ENCODE measurements around the gene PPARG. TPM values are rescaled to one million over a fixed set of nuclear protein-coding genes. Genes with fewer than 3 reads are reported as not detected.
A peak's percentile ranks its signal among the peaks of the same experiment; 100 is the strongest.
"Not testable (repeated sequence)": the region's sequence is repeated elsewhere in the genome, so short reads cannot be mapped to it uniquely, and the experiment has no call there.

The PPARG gene
- total and polyA plus RNA-seq, 9 donors: 2.0 to 7.5 (median 3.5) TPM

DNA sequence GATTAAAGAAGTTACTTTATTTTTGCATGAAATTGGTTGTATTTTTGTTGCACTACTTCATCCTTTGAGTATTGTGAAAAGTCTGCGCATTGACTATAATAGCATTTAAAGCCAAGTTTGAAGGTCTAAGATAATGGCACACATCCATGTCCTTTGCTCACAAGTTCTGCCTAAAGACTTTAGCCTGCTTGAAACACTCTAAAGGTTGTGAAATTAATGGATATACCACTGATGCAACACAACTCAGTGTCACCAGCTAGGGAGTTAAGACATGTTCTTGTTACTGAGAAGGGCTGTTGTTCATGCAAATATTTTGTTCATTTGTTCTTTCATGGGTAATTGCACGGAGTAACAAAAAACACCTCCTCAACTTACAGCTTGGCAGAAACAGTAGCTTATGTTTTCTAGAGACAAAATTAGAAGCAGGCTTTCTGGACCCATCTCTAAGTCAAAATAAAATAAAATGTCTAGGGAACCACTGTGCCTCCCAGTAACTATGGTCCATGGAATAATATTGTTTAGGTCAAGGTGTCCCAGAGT, 83.9 kb downstream of the PPARG start:
- peak; percentile 66 for DNase-seq
- Histone ChIP-seq H3K27me3 (ENCODE audit: control insufficient read depth, insufficient read depth, low read length) (no peaks in the 10 kb centered on the region), H3K27ac (ENCODE audit: low read length) (no peak overlapping the region), H3K9me3 (replicated peaks; ENCODE audit: control insufficient read depth, low read depth, low read length) (no peaks in the 10 kb centered on the region), H3K36me3 (ENCODE audit: control insufficient read depth, insufficient read depth, low read length) (no peaks in the 10 kb centered on the region), H3K4me3 (ENCODE audit: low read length) (no peak overlapping the region), H3K4me1 (ENCODE audit: control insufficient read depth, insufficient read depth, low read length) (no peaks in the 10 kb centered on the region)
- no CpG with 5 or more reads among the region's 2 CpGs for WGBS (ENCODE audit: insufficient coverage)

- Histone ChIP-seq H3K4me1 (ENCODE audit: control insufficient read depth, insufficient read depth, low read length) (no peaks in the 10 kb centered on the region), H3K4me3 (ENCODE audit: low read length) (no peak overlapping the region), H3K27me3 (ENCODE audit: control insufficient read depth, insufficient read depth, low read length) (no peaks in the 10 kb centered on the region), H3K36me3 (ENCODE audit: control insufficient read depth, insufficient read depth, low read length) (no peaks in the 10 kb centered on the region), H3K27ac (ENCODE audit: low read length) (no peak overlapping the region), H3K9me3 (replicated peaks; ENCODE audit: control insufficient read depth, low read depth, low read length) (no peaks in the 10 kb centered on the region)
- DNase-seq: no peak
- 80% methylated on average over 1 of the region's 4 CpGs for WGBS (ENCODE audit: insufficient coverage)
These were observed 86.7 kb downstream of the PPARG start for GRCh38 chr3:12375572-12375971.

- no peaks in the 10 kb centered on the region for H3K36me3 ChIP-seq (ENCODE audit: control insufficient read depth, insufficient read depth, low read length)
- DNase-seq: no peak
- 67% methylated on average over 2 of the region's 5 CpGs for WGBS (ENCODE audit: insufficient coverage)
These were observed 91.0 kb downstream of the PPARG start for GRCh38 chr3:12379640-12380429.

DNA sequence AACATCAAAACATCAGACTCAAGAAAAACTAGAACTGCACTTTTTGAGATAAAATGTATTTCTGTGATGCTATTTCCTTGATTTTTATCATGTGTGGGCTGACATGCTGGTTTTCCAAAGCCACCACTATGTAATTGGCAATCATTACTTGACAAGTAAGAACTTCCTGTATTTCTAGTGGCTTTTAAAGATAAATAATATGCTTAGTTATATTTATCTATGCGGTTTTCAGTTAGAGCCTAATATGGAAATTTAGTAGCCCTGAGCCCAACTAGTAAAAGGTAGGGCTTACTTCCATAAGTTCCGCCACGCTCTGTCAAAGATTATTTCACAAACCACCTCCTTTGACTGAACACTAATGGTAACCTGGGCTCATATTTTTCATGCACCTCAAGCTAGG, 91.6 kb downstream of the PPARG start:
- peaks cover 2% of the 10 kb centered on the region for H3K27me3 ChIP-seq (ENCODE audit: control insufficient read depth, insufficient read depth, low read length)
- H3K9me3 ChIP-seq (replicated peaks; ENCODE audit: control insufficient read depth, low read depth, low read length): no peaks in the 10 kb centered on the region
- no peak overlapping the region for H3K4me3 ChIP-seq (ENCODE audit: low read length)
- no peak for DNase-seq
- WGBS (ENCODE audit: insufficient coverage): 100% methylated on average over 2 of the region's 3 CpGs
- H3K36me3 ChIP-seq (ENCODE audit: control insufficient read depth, insufficient read depth, low read length): no peaks in the 10 kb centered on the region
- no peaks in the 10 kb centered on the region for H3K4me1 ChIP-seq (ENCODE audit: control insufficient read depth, insufficient read depth, low read length)
- no peak overlapping the region for H3K27ac ChIP-seq (ENCODE audit: low read length)

More at GRCh38 chr3:12379640-12380429, 91.0 kb downstream of the PPARG start:
- no peak overlapping the region for H3K27ac ChIP-seq (ENCODE audit: low read length)
- H3K4me3 ChIP-seq (ENCODE audit: low read length): no peak overlapping the region
- no peaks in the 10 kb centered on the region for H3K9me3 ChIP-seq (replicated peaks; ENCODE audit: control insufficient read depth, low read depth, low read length)
- H3K27me3 ChIP-seq (ENCODE audit: control insufficient read depth, insufficient read depth, low read length): peaks cover 2% of the 10 kb centered on the region
- H3K4me1 ChIP-seq (ENCODE audit: control insufficient read depth, insufficient read depth, low read length): no peaks in the 10 kb centered on the region

GRCh38 chr3:12381199-12381598, 92.3 kb downstream of the PPARG start:
- Histone ChIP-seq H3K27me3 (ENCODE audit: control insufficient read depth, insufficient read depth, low read length) (peaks cover 5% of the 10 kb centered on the region), H3K4me3 (ENCODE audit: low read length) (no peak overlapping the region), H3K4me1 (ENCODE audit: control insufficient read depth, insufficient read depth, low read length) (no peaks in the 10 kb centered on the region), H3K9me3 (replicated peaks; ENCODE audit: control insufficient read depth, low read depth, low read length) (no peaks in the 10 kb centered on the region), H3K27ac (ENCODE audit: low read length) (no peak overlapping the region), H3K36me3 (ENCODE audit: control insufficient read depth, insufficient read depth, low read length) (no peaks in the 10 kb centered on the region)
- WGBS (ENCODE audit: insufficient coverage): no CpG with 5 or more reads among the region's 1 CpG
- DNase-seq: no peak

DNA sequence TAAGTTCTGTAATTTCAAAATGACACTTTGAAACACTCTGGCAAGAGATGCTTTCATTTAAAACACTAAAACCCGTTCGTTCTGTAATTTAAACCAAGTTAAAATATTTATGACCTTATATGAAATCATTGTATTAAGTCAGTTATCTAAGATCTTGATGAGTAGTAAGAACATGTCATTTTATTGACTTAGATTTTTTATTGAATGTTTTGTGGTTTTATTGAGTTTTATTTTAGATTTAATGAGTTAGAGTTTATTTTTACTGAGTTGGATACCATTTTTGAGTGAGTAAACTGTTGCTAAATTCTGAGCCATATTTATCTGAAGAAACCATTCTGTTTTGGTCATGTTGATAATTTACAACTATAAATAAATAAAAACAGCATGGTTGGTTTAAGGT, 94.3 kb downstream of the PPARG start:
- no peaks in the 10 kb centered on the region for H3K9me3 ChIP-seq (replicated peaks; ENCODE audit: control insufficient read depth, low read depth, low read length)
- no peaks in the 10 kb centered on the region for H3K4me1 ChIP-seq (ENCODE audit: control insufficient read depth, insufficient read depth, low read length)
- H3K27me3 ChIP-seq (ENCODE audit: control insufficient read depth, insufficient read depth, low read length): peaks cover 7% of the 10 kb centered on the region
- no peak overlapping the region for H3K27ac ChIP-seq (ENCODE audit: low read length)
- WGBS (ENCODE audit: insufficient coverage): no CpG with 5 or more reads among the region's 2 CpGs
- DNase-seq: no peak
- no peak overlapping the region for H3K4me3 ChIP-seq (ENCODE audit: low read length)
- no peaks in the 10 kb centered on the region for H3K36me3 ChIP-seq (ENCODE audit: control insufficient read depth, insufficient read depth, low read length)

GRCh38 chr3:12384451-12385233, 95.8 kb downstream of the PPARG start:
- H3K36me3 ChIP-seq (ENCODE audit: control insufficient read depth, insufficient read depth, low read length): no peaks in the 10 kb centered on the region
- no CpG with 5 or more reads among the region's 1 CpG for WGBS (ENCODE audit: insufficient coverage)

DNA sequence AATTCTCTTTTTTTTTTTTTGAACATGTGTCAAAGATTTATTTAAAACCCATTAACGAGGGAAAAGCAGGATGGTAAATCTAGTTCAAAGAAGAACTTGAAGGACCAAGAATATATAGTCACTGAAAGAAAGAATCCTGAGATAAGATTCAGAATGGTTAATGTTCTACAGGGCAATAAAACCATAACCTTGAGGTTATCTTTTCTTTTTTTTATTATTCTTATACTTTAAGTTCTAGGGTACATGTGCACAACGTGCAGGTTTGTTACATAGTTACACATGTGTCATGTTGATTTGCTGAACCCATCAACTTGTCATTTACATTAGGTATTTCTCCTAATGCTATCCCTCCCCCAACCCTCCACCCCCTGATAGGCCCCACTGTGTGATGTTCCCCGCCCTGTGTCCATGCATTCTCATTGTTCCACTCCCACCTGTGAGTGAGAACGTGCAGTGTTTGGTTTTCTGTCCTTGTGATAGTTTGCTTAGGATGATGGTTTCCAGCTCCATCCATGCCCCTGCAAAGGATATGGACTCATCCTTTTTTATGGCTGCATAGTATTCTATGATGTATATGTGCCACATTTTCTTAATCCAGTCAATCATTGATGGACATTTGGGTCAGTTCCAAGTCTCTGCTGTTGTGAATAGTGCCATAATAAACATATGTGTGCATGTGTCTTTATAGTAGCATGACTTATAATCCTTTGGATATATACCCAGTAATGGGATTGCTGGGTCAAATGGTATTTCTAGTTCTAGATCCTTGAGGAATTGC, 97.8 kb downstream of the PPARG start:
- no CpG with 5 or more reads among the region's 4 CpGs for WGBS (ENCODE audit: insufficient coverage)
- not testable (repeated sequence) for H3K36me3 ChIP-seq (ENCODE audit: control insufficient read depth, insufficient read depth, low read length); H3K4me3 ChIP-seq (ENCODE audit: low read length); DNase-seq; H3K27ac ChIP-seq (ENCODE audit: low read length); H3K4me1 ChIP-seq (ENCODE audit: control insufficient read depth, insufficient read depth, low read length); H3K9me3 ChIP-seq (replicated peaks; ENCODE audit: control insufficient read depth, low read depth, low read length)
- peaks cover 10% of the 10 kb centered on the region for H3K27me3 ChIP-seq (ENCODE audit: control insufficient read depth, insufficient read depth, low read length)

More at GRCh38 chr3:12384451-12385233, 95.8 kb downstream of the PPARG start:
- no peak overlapping the region for H3K4me3 ChIP-seq (ENCODE audit: low read length)
- no peaks in the 10 kb centered on the region for H3K9me3 ChIP-seq (replicated peaks; ENCODE audit: control insufficient read depth, low read depth, low read length)
- no peak for DNase-seq
- H3K27me3 ChIP-seq (ENCODE audit: control insufficient read depth, insufficient read depth, low read length): peaks cover 7% of the 10 kb centered on the region
- no peak overlapping the region for H3K27ac ChIP-seq (ENCODE audit: low read length)
- H3K4me1 ChIP-seq (ENCODE audit: control insufficient read depth, insufficient read depth, low read length): no peaks in the 10 kb centered on the region

GRCh38 chr3:12388185-12388584, 99.3 kb downstream of the PPARG start:
- no CpG with 5 or more reads among the region's 1 CpG for WGBS (ENCODE audit: insufficient coverage)
- Histone ChIP-seq H3K4me1 (ENCODE audit: control insufficient read depth, insufficient read depth, low read length) (peaks cover 2% of the 10 kb centered on the region), H3K27me3 (ENCODE audit: control insufficient read depth, insufficient read depth, low read length) (peaks cover 8% of the 10 kb centered on the region), H3K27ac (ENCODE audit: low read length) (no peak overlapping the region), H3K9me3 (replicated peaks; ENCODE audit: control insufficient read depth, low read depth, low read length) (no peaks in the 10 kb centered on the region), H3K4me3 (ENCODE audit: low read length) (no peak overlapping the region), H3K36me3 (ENCODE audit: control insufficient read depth, insufficient read depth, low read length) (no peaks in the 10 kb centered on the region)
- no peak for DNase-seq
